Mesenchymal stem cell (in vitro differentiated cells and primary cell): ENCODE measurements around the gene EDA2R.

Source experiments
- DNase-seq: peaks from one replicate; pipeline ENCODE4 v3.0.0-alpha.2; 2013
- H2AFZ ChIP-seq: one replicate; pipeline ENCODE4 v1.6.1; 2013; ENCODE audit warnings: low read depth, mild to moderate bottlenecking, control low read depth, inconsistent platforms, low read length, moderate library complexity
- H2AK5ac ChIP-seq: 2 replicates; pipeline ENCODE4 v1.6.1; 2013; ENCODE audit warnings: low read length, moderate library complexity, mild to moderate bottlenecking, inconsistent platforms; ENCODE audit not compliant: severe bottlenecking
- H2BK120ac ChIP-seq: one replicate; pipeline ENCODE4 v1.6.1; 2013; ENCODE audit warnings: low read depth, mild to moderate bottlenecking, inconsistent platforms, low read length, moderate library complexity
- H2BK12ac ChIP-seq, 2 experiments: one replicate each; pipeline ENCODE4 v1.6.1; 2013; ENCODE audit warnings: inconsistent platforms in 2 of 2, low read length in 2 of 2, mild to moderate bottlenecking in 2 of 2, moderate library complexity in 2 of 2, control low read depth in 1 of 2
- H2BK15ac ChIP-seq: one replicate; pipeline ENCODE4 v1.6.1; 2013; ENCODE audit warnings: mild to moderate bottlenecking, low read depth, inconsistent platforms; ENCODE audit not compliant: poor library complexity, severe bottlenecking
- H2BK5ac ChIP-seq: 2 replicates; pipeline ENCODE4 v1.6.1; 2013; ENCODE audit warnings: low read depth, mild to moderate bottlenecking, low read length, control low read depth, inconsistent platforms; ENCODE audit not compliant: poor library complexity, severe bottlenecking
- H3K14ac ChIP-seq, 2 experiments: one replicate each; pipeline ENCODE4 v1.6.1; 2013; ENCODE audit warnings: inconsistent platforms in 2 of 2, low read length in 2 of 2, control low read depth in 1 of 2, mild to moderate bottlenecking in 1 of 2, moderate library complexity in 1 of 2
- H3K18ac ChIP-seq, 2 experiments: one replicate each; pipeline ENCODE4 v1.6.1; 2013; ENCODE audit warnings: inconsistent platforms in 2 of 2, low read length in 2 of 2, control low read depth in 1 of 2, low read depth in 1 of 2, mild to moderate bottlenecking in 1 of 2
- H3K23ac ChIP-seq, 2 experiments: one replicate each; pipeline ENCODE4 v1.6.1; 2013; ENCODE audit warnings: inconsistent platforms in 2 of 2, low read length in 2 of 2, mild to moderate bottlenecking in 2 of 2, moderate library complexity in 2 of 2, control low read depth in 1 of 2
- H3K27ac ChIP-seq: 2 replicates; pipeline ENCODE4 v1.5.1; 2013; ENCODE audit warnings: mild to moderate bottlenecking, moderate library complexity, low read length, control low read depth, inconsistent platforms; ENCODE audit not compliant: poor library complexity, severe bottlenecking
- H3K27me3 ChIP-seq, 2 experiments: 2 replicates each; pipeline versions ENCODE4 v1.6.1 to v1.7.0; 2013; ENCODE audit warnings: low read length in 2 of 2, mild to moderate bottlenecking in 2 of 2, moderate library complexity in 2 of 2, control low read depth in 1 of 2, inconsistent platforms in 1 of 2; ENCODE audit not compliant: control insufficient read depth in 1 of 2, insufficient read depth in 1 of 2
- H3K36me3 ChIP-seq, 2 experiments: 2 replicates each; pipeline versions ENCODE4 v1.6.1 to v1.7.0; 2013; ENCODE audit warnings: low read length in 2 of 2, control low read depth in 1 of 2, inconsistent platforms in 1 of 2, low read depth in 1 of 2, mild to moderate bottlenecking in 1 of 2; ENCODE audit not compliant: insufficient read depth in 2 of 2, control insufficient read depth in 1 of 2
- H3K4ac ChIP-seq, 2 experiments: one replicate each; pipeline ENCODE4 v1.6.1; 2013; ENCODE audit warnings: inconsistent platforms in 2 of 2, low read length in 2 of 2, mild to moderate bottlenecking in 2 of 2, moderate library complexity in 2 of 2, control low read depth in 1 of 2, low read depth in 1 of 2
- H3K4me1 ChIP-seq: 2 replicates; pipeline ENCODE4 v1.6.1; 2013; ENCODE audit warnings: low read depth, low read length, control low read depth; ENCODE audit not compliant: control insufficient read depth, insufficient read depth
- H3K4me2 ChIP-seq: 2 replicates; pipeline ENCODE4 v1.6.1; 2013; ENCODE audit warnings: low read length, mild to moderate bottlenecking, inconsistent platforms; ENCODE audit not compliant: poor library complexity, severe bottlenecking
- H3K4me3 ChIP-seq, 2 experiments: 2 replicates each; pipeline versions ENCODE4 v1.5.1 to v1.7.0; 2013; ENCODE audit warnings: low read length in 2 of 2, mild to moderate bottlenecking in 2 of 2, control low read depth in 1 of 2, low read depth in 1 of 2; ENCODE audit not compliant: insufficient read depth in 1 of 2
- H3K79me1 ChIP-seq: replicated peaks from 2 replicates; pipeline ENCODE4 v1.6.1; 2013; ENCODE audit warnings: mild to moderate bottlenecking, control low read depth, low read length, inconsistent platforms; ENCODE audit not compliant: poor library complexity, severe bottlenecking
- H3K9ac ChIP-seq: 2 replicates; pipeline ENCODE4 v1.7.0; 2013; ENCODE audit warnings: mild to moderate bottlenecking, low read length, moderate library complexity
- H3K9me3 ChIP-seq: 2 replicates; pipeline ENCODE4 v1.7.0; 2013; ENCODE audit warnings: mild to moderate bottlenecking, low read length; ENCODE audit not compliant: control insufficient read depth
- H4K8ac ChIP-seq: one replicate; pipeline ENCODE4 v1.6.1; 2013; ENCODE audit warnings: inconsistent platforms, mild to moderate bottlenecking, low read length, moderate library complexity
- H4K91ac ChIP-seq: one replicate; pipeline ENCODE4 v1.6.1; 2013; ENCODE audit warnings: mild to moderate bottlenecking, low read length, inconsistent platforms
- WGBS: methylation state at CpG from one replicate; pipeline ENCODE4 v1.1.7; 2013; ENCODE audit warnings: mixed read lengths; 5-methylcytosine and 5-hydroxymethylcytosine counted together

EDA2R gene

GRCh38 chrX:66672106-66672505 lies 33.2 kb upstream of the EDA2R start:
- H3K23ac ChIP-seq: no peak overlapping the region
- H3K27ac ChIP-seq: no peak overlapping the region
- H2AFZ ChIP-seq: no peak overlapping the region
- no peaks in the 10 kb centered on the region for H3K79me1 ChIP-seq
- H3K36me3 ChIP-seq: no peaks in the 10 kb centered on the region
- no peak overlapping the region for H2AK5ac ChIP-seq
- H2BK15ac ChIP-seq: no peak overlapping the region
- H3K9ac ChIP-seq: no peak overlapping the region
- H4K8ac ChIP-seq: no peak overlapping the region
- H3K27me3 ChIP-seq: no peaks in the 10 kb centered on the region
- no peaks in the 10 kb centered on the region for H3K4me1 ChIP-seq
- H2BK5ac ChIP-seq: no peak overlapping the region
- H3K18ac ChIP-seq: no peak overlapping the region
- peaks cover 17% of the 10 kb centered on the region for H3K9me3 ChIP-seq
- H2BK12ac ChIP-seq: no peak overlapping the region
- no peak overlapping the region for H3K14ac ChIP-seq
- WGBS: no CpG with 5 or more reads among the region's 1 CpG
- no peak overlapping the region for H3K4me2 ChIP-seq
- DNase-seq: no peak
- no peak overlapping the region for H3K4me3 ChIP-seq
- H3K4ac ChIP-seq: no peak overlapping the region
- H2BK120ac ChIP-seq: no peak overlapping the region
- H4K91ac ChIP-seq: no peak overlapping the region

GRCh38 chrX:66654411-66654810 lies 15.5 kb upstream of the EDA2R start:
- Histone ChIP-seq H2BK15ac (no peak overlapping the region), H3K9ac (no peak overlapping the region), H2BK12ac (no peak overlapping the region), H2AFZ (no peak overlapping the region), H3K4ac (no peak overlapping the region), H3K27me3 (no peaks in the 10 kb centered on the region), H3K27ac (no peak overlapping the region), H3K23ac (no peak overlapping the region), H2BK5ac (no peak overlapping the region), H3K79me1 (no peaks in the 10 kb centered on the region), H3K4me3 (no peak overlapping the region), H3K36me3 (no peaks in the 10 kb centered on the region), H3K14ac (no peak overlapping the region), H2BK120ac (no peak overlapping the region), H3K9me3 (no peaks in the 10 kb centered on the region), H2AK5ac (no peak overlapping the region), H4K91ac (no peak overlapping the region), H3K4me1 (no peaks in the 10 kb centered on the region), H4K8ac (no peak overlapping the region), H3K18ac (no peak overlapping the region), H3K4me2 (no peak overlapping the region)
- no peak for DNase-seq

- H3K4me2 ChIP-seq: no peak overlapping the region
- no peaks in the 10 kb centered on the region for H3K9me3 ChIP-seq
- H3K18ac ChIP-seq: no peak overlapping the region
- H3K36me3 ChIP-seq: no peaks in the 10 kb centered on the region
- 0% methylated on average over 1 of the region's 2 CpGs for WGBS
- H3K9ac ChIP-seq: peak overlapping the region; percentile 97
- peak overlapping the region in 1 of 2 experiments; percentile 87 for H3K4me3 ChIP-seq
- no peaks in the 10 kb centered on the region for H3K27me3 ChIP-seq
- H3K4me1 ChIP-seq: no peaks in the 10 kb centered on the region
- no peak overlapping the region for H4K8ac ChIP-seq
- no peaks in the 10 kb centered on the region for H3K79me1 ChIP-seq
- H3K4ac ChIP-seq: no peak overlapping the region
- H2BK120ac ChIP-seq: no peak overlapping the region
- H3K14ac ChIP-seq: no peak overlapping the region
- DNase-seq: peak; percentile 78
- no peak overlapping the region for H2AFZ ChIP-seq
- H3K23ac ChIP-seq: no peak overlapping the region
- H2BK5ac ChIP-seq: no peak overlapping the region
- H2BK12ac ChIP-seq: no peak overlapping the region
- H2BK15ac ChIP-seq: no peak overlapping the region
- peak overlapping the region; percentile 100 for H3K27ac ChIP-seq
- H2AK5ac ChIP-seq: no peak overlapping the region
- H4K91ac ChIP-seq: no peak overlapping the region
These were observed 3.5 kb downstream of the EDA2R start for GRCh38 chrX:66635360-66635759.

- Histone ChIP-seq H3K23ac (no peak overlapping the region), H3K9me3 (no peaks in the 10 kb centered on the region), H2AK5ac (no peak overlapping the region), H3K4ac (no peak overlapping the region), H3K14ac (no peak overlapping the region), H3K36me3 (no peaks in the 10 kb centered on the region), H3K9ac (peak overlapping the region; percentile 83), H3K4me2 (no peak overlapping the region), H3K79me1 (no peaks in the 10 kb centered on the region), H2BK12ac (no peak overlapping the region), H3K27ac (peak overlapping the region; percentile 87), H4K91ac (no peak overlapping the region), H2BK15ac (no peak overlapping the region), H4K8ac (no peak overlapping the region), H2AFZ (no peak overlapping the region), H3K4me3 (peak overlapping the region in 1 of 2 experiments; percentile 67), H3K27me3 (no peaks in the 10 kb centered on the region), H3K18ac (no peak overlapping the region), H3K4me1 (no peaks in the 10 kb centered on the region), H2BK5ac (no peak overlapping the region), H2BK120ac (no peak overlapping the region)
- no peak for DNase-seq
These were observed 4.6 kb downstream of the EDA2R start for GRCh38 chrX:66634272-66634671.
